DMS53 (cell line): ENCODE measurements around the gene PGR.

Source experiments
- DNase-seq: peaks from one replicate; lab custom pipeline; 2025; lab: John Stamatoyannopoulos, UW

The PGR gene

GRCh38 chr11:101009690-101010055 is 119.9 kb downstream of the PGR start:
- no peak for DNase-seq

GRCh38 chr11:101008961-101009689 is 120.5 kb downstream of the PGR start:
- DNase-seq: no peak

DNA sequence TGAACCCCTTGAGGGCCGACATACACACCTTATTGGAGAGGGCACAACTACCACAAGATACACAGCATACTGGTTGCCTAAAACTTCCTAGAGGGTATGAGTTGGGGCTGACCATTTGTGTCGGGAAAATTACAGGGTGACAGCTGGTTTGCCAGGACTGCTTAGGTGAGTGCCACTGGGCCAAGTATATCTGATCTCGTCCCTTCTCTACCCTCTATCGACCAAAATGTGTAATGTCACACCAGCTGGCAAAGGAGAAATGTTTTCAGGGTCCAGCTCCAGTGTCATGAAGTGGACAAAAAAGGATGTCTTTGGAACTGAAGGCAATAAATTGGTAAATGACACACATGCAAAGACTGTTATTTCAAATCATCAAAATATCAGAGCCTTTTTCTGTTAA is 126.1 kb downstream of the PGR start:
- peak; percentile 46 for DNase-seq

- DNase-seq: no peak
Measured at GRCh38 chr11:100999756-101000155, 129.9 kb downstream of the PGR start.

GRCh38 chr11:100994966-100995365 is 134.6 kb downstream of the PGR start:
- no peak for DNase-seq

GRCh38 chr11:100991541-100991940 is 138.1 kb downstream of the PGR start:
- no peak for DNase-seq

DNA sequence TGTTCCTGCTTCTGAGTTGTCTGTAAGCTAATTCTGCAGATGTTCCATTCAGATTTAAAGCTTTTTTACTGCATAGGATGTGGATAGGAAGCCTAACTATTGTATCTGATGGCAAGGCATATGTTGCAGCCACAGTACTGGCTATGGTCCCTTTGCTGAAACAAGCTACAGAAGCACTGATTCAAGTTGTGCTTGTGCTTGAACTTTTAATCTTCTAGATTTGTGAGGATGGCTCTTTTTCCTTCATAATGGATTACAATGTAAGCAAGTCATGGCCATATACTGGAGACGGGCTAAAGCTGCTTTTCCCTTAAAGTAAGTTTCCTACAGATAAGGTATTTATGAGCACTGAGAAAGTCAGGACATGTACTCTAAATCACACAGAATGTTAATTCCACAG is 138.7 kb downstream of the PGR start:
- no peak for DNase-seq

GRCh38 chr11:100984668-100985067 is 144.9 kb downstream of the PGR start:
- DNase-seq: no peak

DNA sequence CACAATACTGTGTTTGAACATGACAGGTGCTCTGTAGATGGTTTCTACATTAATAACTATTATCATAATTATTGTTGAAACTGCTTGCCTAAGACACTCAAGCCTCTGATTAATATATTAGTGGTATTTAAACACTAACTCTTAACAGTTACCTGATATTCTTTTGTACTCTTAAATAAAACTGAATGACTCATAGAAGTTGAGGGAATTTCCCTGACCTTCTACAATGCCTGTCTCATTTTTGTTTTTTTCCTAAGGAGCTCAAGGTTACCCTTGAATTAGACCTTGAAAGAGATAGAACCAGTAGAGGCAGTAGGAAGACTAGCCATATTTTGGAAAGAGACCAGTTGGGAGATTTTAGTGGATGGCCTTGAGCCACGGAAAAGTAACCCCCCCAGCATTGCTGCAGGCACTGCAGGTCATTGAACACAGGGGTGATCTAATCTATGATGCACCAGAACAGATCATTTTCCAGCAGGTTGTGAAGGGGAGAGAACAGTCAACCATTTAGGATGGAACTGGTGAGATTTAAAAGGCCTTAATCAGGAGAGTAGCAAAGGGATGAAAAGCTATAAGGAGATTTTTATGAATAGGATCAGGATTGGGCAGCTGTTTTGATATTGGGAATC is 148.3 kb downstream of the PGR start:
- DNase-seq: peak; percentile 37

DNA sequence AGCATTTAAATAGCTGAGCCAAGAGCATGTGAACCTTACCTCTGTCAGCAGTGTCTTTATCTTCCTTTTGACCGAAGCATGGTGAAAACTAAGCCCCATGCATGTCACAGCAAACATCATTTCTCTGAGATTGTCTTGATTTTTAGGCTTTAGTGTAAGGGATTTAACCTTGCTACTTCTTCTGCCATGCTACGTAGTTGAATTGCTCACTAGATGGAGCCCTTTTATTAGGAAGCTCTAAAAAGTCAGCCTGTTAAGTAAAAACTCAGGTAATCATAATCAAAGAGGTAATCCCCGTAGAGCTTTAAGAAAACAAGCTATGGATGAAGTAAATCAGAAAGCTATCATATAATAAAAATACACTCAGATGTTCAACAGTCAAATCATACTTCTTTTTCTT is 149.5 kb downstream of the PGR start:
- peak; percentile 71 for DNase-seq
